HG02973 (cell line): ENCODE data around the gene TBC1D2B.

Experiments
- ATAC-seq: cut with Tn5 transposase; IDR thresholded peaks from one replicate; pipeline ENCODE4 v1.9.1; 2021; ENCODE audit warnings: moderate library complexity; ENCODE audit not compliant: unreplicated experiment

The TBC1D2B gene

DNA sequence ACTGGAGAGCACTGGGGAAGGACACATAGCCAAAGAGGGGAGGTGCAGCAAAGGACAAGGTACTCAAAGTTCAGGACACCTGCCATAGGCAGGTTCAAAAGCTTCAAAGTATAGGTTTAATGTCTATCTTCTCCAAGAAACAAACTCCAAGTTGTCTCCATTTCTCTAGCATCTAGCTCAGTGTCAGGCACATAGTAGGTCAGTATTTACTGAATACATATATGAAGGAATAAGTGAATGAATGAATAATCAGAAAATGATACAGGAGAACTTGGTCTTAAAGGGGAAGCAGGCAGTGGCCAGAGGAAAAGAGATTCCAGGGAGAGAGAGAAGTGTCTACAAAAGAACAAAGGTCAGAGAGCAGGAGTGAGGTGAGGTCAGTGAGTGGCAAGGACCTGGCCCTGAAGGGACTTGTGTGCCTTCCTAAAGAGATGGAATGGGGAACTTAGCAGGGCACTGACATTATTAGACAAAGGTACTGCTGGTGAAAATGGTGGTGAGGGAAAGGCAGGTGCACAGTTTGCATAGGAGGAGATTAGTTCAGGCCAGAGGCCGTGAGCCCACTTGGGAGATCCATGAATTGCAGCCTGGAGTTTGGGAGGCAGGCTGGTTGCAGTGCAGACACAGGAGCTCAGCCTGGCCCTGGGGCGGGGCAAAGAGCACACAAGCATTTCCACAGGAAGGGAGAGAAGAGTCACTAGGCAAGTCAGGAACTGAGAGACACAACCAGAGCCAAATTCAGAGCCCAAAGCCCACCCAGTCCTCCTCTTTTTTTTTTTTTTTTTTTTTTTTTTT lies 21.4 kb downstream of the TBC1D2B start:
- ATAC-seq = no peak

DNA sequence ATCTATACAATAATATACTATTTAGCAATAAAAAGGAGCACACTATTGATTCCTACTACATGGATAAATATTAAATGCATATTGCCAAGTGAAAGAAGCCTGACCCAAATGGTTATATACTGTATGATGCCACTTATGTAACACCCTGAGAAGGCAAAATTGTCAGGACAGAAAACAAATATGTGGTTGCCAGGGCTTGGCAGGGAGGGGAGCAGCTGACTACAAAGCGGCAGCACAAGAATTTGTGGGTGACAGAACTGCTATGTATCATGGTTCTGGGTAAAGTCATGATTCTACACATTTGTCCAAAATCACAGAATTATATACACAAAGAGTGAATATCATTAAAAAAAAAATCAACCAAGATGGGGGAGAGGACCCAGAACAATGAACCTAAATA lies 22.5 kb downstream of the TBC1D2B start:
- ATAC-seq = no peak

DNA sequence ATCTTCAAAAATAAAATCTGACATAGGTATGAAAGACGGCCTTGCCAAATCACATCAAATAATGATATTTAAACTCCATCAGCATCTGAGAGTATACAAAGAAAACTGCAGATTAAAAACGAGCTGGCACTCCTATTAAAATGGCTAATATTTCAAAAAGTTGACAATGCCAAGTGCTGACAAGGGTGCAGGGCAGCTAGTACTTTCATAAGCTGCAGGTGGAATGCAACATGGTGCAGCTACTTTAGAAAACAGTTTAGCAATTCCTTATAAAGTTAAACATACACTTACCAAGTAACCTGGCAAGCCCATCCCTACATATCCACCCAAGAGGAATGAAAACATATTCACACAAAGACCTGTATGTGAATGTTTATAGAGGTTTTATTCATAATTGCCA lies 23.0 kb downstream of the TBC1D2B start:
- ATAC-seq = no peak

DNA sequence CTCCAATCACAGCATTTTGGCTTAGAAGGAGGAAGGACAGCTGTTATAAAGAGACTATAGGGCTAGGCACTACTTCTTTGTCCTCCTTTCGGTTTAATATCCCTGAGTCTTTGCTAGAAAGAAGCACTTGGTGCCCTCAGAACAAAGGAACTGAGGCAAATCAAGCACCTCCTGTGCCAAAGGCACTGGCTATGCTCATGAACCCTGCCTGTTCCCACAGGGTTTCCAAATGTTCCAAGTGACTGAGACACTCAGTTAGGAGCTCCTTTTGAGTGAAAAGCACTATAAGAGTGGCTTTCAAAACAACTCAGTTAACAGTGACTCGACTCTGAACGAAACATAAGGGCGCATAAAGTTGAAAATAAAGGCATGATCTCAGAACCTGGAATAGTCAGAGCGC lies 25.0 kb downstream of the TBC1D2B start:
- ATAC-seq = no peak

DNA sequence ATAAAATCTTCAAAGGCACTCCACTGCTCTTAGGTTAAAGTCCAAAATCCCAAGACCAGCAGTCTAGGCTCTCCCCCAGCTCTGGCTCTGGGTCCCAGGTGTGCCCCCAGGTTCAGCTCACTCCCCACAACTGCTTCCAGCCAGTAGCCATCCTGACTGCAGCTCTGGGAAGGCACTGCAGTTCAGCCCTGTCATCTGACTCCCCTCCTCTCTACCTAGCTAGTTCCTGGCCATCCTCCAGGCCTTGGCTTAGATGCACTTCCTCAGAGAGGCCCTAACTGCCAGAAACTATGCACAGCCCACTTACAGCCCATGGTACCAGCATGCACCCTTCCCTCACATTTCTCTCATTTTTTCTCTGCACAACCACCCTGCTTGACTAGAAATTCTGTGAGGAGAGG lies 25.5 kb downstream of the TBC1D2B start:
- no peak for ATAC-seq

DNA sequence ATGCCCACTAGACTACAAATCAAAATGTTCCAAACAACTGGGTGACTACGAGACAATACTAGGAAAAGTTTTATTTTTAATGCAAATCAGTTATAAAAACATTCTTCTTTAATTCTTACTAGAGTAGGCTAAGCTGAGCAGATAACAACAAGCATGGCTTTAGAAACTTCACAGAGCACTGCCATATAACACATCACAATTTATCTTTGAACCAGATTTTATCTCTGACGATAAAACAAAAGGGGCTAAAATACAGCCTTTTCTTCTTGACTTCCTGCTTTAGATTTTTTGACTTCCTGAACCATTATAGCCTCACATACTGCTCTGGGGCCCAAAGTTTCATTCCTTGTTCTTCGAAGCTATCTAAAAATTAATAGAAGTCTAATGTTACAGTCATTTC lies 25.9 kb downstream of the TBC1D2B start:
- ATAC-seq = no peak

DNA sequence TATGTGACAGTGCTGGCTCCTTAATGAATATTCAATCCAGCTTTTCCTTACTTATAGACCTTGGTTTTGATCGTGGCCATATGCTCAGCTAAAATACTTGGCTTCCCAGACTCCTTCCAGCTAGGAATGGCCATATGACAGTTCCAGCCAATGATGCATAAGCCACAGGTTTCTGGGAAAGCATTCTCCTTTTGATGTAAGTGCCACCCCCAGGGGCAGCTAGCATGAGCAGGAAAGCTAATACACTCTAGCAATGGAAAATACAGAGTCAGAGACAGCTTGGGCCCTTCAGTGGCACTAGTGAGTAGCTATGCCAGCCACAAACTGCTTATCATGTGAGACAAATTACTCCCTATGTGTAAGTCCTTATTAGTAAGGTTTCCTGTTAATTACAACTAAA lies 26.7 kb downstream of the TBC1D2B start:
- ATAC-seq = no peak

DNA sequence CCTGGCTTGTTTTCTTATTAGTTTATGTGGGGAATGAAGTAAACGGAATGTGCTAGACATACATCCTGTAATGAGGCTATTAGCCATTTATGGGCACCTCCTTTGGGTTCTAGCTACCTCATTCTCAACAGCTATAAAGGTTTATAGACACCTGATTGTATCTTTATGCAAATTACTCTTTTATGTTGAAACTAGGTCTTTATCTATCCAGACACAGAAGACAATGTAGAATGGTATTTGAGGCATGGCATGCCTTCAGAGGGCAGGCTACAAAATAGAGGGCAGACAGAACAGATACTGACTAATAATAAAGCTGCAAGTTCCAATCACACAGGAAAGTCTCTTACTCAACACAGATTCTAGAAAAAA lies 27.1 kb downstream of the TBC1D2B start:
- peak; percentile 11 for ATAC-seq

DNA sequence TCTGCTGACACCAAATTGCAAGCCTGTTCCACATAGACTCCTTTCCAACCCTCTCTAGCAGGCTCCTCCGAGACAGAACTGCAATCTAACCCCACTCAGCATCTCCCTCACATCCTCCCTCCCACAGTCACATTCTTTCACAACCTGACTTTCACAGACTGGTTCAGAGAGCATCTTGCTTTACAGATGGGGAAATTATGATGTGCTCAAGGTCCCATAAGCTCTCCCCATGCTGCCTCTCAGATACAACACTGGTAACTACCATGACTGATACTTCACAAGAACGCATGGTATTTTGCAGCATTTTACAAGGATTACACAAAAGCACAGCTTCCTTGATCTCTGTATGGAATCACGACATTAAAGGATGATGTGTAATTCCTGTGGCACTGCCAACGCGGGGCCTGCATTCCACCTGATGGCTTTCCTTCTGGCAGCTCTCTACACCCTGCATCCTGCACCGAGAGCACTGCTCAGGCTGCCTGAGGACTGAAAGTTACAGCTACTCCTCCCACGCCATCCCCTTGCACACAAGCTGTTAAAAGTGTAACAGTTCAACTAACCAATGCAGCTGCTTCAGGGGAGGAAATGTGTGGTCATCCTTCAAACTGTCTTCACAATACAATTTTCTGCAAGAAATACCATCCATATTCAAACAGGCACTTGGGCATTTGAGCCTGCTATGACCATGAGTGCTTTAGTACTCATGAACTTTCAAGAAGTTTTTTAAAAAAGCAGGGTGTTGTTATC lies 27.6 kb downstream of the TBC1D2B start:
- ATAC-seq = peak; percentile 66

DNA sequence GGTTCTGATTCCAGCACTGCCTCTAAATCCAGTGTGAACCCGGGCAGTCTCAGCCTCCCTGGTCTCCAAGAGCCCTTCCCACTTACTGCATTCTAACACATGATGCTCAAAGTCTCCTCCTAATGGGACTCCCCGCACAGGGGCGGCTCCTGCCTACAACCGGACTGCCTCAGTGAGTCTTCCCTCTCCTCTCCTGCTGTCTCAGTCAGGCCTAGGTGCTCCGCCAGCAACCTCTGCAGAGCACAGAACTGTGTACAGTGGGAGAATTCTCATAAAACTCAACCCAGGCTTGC lies 28.9 kb downstream of the TBC1D2B start:
- no peak for ATAC-seq

DNA sequence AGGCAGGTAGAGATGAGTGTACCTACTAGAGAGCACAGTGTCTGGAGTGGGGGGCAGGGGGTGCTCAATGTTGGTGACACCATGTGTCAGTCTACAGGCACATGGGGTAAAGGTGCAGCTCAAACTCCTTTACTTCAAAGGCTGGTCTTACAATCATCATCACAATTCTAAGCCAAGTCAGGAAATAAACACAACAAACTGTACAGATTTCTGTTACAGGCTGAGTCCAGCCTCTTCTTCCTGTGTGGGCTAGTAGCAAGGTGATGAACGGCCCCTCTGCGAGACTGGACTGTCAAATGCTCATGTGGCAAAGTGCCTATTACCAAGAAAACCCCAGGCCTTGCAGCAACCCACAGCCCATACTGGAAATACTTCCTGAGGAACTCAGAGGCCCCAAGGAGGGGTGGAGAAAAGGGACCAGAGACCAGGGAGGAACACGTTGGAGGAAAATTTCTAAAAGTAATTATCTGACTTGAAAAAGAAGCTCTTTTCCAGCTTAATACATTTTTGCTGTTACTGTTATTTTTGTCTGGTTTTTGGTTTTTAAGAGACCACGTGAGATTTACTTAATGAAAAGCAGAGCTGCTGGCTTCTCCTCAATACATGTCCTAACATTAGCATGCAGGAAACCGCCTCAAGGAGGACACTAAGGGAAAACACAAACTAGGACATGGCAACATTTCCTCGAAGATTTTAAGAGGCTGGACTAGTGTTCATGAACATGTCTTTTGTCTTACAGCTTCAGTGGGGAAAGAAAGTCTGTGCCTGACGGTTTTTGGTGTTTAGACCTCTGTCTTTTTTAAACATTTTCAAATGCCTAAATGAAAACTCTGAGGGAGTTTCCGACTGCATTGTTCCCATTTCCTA lies 29.5 kb downstream of the TBC1D2B start:
- no peak for ATAC-seq

DNA sequence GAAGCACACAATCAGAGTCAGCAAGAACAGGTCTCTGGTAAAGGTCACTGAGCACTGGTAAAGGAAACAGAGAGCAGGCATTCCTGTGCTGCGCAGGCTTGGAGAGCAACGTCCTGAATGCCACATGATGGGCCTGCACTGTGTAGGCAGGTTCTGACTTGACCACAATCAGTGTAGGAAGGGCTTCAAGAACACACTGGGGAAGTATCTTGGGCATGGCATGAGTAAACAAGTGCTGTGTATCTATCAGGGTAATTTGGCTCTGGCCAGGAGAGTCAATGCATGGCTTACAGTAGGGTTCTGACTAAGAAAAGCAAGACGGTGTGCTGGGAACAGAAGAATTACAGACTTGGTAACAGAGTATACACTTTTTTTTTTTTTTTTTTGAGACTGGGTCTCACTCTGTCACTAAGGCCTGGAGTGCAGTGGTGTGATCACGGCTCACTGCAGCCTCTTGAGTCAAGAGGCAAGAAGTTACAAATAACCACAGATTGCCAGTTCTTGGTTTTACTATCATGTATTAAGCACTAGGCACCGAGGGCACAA lies 30.6 kb downstream of the TBC1D2B start:
- ATAC-seq = no peak

DNA sequence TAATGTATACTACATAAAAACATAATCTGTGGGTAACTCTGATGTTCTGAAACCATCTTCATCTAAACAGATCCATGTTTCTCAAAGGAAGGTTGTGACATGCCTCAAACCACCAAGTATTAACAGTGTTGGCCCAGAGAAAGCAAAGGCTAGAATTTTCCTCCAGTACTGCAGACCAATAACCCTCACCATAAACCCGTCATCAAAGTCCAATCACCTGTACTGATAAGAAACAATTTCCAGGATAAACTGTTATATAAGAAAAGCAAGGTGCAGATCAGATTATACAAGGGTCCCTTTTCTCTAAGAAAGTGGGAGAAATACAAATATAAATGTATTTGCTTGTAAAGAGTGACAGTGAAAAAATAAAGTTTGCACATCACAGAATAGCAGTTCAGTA lies 32.3 kb downstream of the TBC1D2B start:
- no peak for ATAC-seq

DNA sequence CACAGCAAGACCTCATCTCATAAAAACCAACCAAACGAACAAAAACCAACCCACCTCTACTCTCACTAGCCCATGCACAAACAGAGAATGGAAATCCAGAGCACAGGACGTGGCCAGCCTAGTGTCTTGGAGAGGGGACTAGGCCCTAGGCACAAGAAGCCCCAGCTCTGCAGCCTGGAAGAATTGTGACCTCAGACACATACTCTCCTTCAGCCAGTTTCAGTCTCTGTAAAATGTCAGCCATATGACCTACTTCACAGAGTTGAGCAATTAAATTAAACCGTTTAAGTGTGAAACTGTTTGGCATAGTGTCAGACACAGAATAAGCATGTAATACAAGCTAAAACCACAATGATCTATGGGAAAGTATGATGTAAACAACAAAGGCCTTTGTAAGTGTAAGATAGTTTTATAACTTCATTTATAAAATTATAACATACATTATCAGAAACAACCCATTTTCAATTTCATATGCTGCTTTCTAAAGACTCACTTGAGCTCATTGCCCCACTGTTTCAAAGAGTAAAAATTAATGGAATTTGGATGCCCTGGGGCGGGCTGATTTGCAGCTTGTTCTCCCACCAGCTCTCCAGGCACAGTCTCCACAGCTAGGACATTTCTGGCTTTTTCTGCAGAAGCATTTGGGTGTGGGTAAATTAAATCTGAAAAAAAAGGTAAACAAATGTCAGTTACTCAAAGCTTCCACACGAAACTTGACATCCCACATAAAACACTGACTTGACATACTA lies 32.9 kb downstream of the TBC1D2B start:
- no peak for ATAC-seq

DNA sequence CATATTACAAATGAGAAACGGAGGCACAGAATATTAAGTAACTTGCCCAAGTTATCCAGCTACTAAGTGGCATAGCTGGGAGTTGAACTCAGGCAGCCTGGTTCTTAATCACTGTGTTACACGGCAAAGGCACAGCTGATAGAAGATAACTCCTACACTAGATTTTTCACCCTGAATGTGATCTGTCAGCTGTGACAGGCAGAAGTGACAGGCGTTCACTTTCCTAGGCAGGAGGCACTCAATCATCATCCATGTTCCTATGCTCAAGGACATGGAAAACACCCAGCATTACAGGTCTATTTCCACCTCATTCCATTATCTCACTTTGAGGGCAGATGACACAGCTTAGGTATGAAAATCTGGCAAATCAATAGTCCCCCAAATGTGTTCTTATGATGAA lies 35.6 kb downstream of the TBC1D2B start:
- no peak for ATAC-seq

DNA sequence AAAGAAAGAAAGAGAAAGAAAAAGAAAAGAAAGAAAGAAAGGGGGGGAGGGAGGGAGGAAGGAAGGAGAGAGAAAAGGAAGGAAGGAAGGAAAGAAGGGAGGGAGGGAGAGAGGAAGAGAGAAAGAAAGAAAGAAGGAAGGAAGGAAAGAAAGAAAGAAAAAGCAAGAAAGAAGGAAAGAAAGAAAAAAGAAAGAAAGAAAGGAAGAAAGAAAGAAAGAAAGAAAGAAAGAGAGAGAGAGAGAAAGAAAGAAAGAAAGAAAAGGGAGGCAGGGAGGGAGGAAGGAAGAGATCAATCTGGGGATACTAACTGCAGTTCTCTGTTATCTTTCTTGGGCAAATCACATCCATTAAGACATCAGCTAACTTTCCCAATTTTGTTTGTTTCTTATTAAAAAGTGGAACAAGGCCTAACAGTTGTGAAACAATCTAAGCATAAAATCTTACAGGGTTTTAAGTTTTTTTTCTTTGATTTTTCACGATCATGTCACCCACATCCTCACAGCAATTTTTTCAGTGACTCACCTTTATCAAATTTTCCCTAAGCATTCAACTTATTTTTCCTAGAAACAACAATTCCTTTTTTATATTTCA lies 36.8 kb downstream of the TBC1D2B start:
- no peak for ATAC-seq

DNA sequence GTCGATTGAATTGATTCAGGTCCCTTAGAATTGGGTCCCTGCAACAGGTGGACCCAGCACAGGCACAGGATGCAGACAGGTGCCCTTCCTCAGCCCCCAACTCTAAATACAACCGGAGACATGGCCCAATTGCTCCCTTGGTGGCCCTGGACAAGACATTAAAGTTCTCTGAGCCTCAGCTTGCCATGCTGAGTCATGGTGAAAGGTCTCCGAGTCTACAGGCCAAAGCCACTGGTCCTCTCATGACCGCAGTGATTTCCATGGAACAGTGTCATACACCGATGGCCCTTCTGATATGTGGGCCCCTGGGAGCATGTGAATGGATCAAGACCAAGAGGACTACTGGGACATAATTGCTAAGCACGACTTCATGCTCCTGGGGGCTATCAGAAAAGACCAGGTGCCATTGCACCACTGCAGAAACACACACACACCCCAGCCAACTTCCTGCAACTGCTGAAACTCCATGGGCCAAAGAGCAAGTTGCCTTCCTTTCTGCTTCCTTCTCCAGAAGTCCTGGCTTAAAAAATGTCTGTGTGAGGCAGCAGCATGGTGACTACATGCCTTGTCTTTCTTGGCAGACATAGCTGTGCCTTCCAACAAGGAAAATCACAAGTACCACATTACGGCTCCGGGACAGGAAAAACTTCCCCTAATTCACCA lies 38.8 kb downstream of the TBC1D2B start:
- ATAC-seq = no peak

DNA sequence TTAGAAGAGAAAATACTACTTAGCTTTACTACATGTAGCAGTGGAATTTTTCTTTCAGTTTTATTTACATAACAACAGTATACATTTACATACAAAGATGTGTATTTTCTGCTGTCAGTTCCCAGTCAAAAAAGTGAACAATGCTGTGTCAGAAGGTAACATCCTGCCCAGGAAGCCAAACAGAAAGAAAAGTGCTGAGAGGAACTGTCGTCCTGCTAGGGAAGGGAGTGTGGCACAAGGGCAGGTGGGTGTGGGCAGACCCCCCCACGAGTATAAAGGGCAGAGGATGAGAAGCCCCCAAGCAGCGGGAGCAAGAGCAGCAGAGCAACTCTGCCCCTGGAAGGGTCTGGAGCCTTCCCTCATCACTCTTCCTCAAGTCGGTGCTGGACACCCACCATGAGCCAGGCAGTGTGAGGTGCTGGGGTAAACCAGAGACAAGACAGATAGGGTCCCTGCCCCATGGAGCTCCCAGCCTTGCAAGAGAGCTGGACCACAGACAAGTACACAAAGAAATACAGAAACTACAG lies 39.7 kb downstream of the TBC1D2B start:
- ATAC-seq = no peak

DNA sequence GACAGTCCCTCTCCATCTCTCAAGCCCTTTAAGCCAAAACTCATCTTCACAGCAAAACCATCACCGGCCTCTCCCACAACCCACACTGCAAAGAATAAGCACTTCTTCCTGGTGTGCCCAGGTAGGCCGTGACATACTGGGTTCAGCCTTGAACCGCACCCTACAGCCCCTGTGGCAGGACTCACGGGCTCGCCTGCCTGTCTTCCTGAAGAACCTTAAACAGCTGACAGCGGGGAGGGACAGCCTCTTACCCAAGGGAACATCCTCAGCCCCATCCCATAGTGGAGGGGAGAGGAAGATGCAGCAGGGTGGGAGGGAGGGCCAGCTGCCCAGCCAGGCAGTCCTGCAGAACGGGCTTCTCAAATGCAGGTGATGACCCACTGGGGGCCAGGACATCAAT lies 40.2 kb downstream of the TBC1D2B start:
- no peak for ATAC-seq
